Glutamatergic neuron (in vitro differentiated cells): ENCODE measurements around the gene CETN1. TPM values are rescaled to one million over a fixed set of nuclear protein-coding genes. Genes with fewer than 3 reads are reported as not detected.

Experiments
- DNase-seq: peaks from one replicate; pipeline ENCODE4 v3.0.0; 2022
- H3K27ac Mint-ChIP-seq: one replicate; pipeline ENCODE4 v1.8.0; 2020; ENCODE audit warnings: mild to moderate bottlenecking, mixed read lengths, inconsistent platforms; ENCODE audit not compliant: unreplicated experiment
- H3K27me3 Mint-ChIP-seq: one replicate; pipeline ENCODE4 v1.8.0; 2020; ENCODE audit warnings: mild to moderate bottlenecking, moderate library complexity, mixed read lengths, inconsistent platforms; ENCODE audit not compliant: unreplicated experiment
- H3K36me3 Mint-ChIP-seq: one replicate; pipeline ENCODE4 v1.8.0; 2020; ENCODE audit warnings: mild to moderate bottlenecking, mixed read lengths, inconsistent platforms; ENCODE audit not compliant: unreplicated experiment
- H3K4me1 Mint-ChIP-seq: one replicate; pipeline ENCODE4 v1.8.0; 2020; ENCODE audit warnings: mild to moderate bottlenecking, low read depth, mixed read lengths, inconsistent platforms; ENCODE audit not compliant: unreplicated experiment
- H3K4me3 Mint-ChIP-seq: one replicate; pipeline ENCODE4 v1.8.0; 2020; ENCODE audit warnings: mild to moderate bottlenecking, mixed read lengths, inconsistent platforms; ENCODE audit not compliant: unreplicated experiment
- H3K9me3 Mint-ChIP-seq: one replicate; pipeline ENCODE4 v1.8.0; 2020; ENCODE audit warnings: mild to moderate bottlenecking, moderate library complexity, mixed read lengths, inconsistent platforms; ENCODE audit not compliant: unreplicated experiment
- total RNA-seq: library from RNA; stranded (reverse); fragmentation: NEBNext Ultra II Directional; extraction: Animal tissue kit (Norgen Biotek cat#: 25700); gene quantifications from one replicate; pipeline ENCODE4 v1.2.1, GENCODE V29; 2021; ENCODE audit not compliant: unreplicated experiment
- TF ChIP-seq, protein P1 (sequence below): fragments of 200-600 bp; sonication (generic); IDR thresholded peaks from one replicate; pipeline ENCODE4 v1.5.0; 2021; ENCODE audit not compliant: partially characterized antibody, unreplicated experiment

CETN1 gene
- total RNA-seq, 1 donor from 2014 or later, result not detected

DNA sequence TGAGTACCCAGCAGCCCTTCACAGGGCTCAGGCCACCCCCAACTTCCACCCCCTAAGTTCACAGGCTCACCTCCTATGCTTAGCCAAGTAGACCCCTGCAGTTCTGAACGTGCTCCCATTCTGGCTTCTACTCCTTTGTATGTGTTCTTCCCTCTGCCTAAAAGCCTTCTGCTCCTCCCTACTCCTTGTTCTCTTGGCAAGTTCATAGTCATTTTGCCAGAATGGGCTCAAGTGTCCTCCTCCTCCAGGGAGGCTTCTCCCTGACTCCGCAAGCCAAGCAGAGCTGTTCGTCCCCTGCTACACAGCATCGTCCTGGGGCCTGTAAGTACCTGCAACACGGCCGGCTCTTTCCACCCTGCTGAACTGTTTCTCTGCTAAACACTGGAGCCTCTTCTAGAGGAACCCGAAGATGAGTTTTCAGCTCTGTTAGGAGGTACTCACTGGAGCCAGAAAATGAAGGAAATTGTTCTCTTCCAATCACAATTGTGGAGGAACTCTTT lies 14.6 kb upstream of the CETN1 start:
- DNase-seq, result no peak
- Mint-ChIP-seq H3K27me3 (peaks cover 2% of the 10 kb centered on the region), H3K36me3 (no peaks in the 10 kb centered on the region), H3K4me3 (no peak overlapping the region), H3K27ac (no peak overlapping the region), H3K9me3 (peaks cover 4% of the 10 kb centered on the region), H3K4me1 (no peaks in the 10 kb centered on the region)
- TF ChIP-seq, protein P1, sequence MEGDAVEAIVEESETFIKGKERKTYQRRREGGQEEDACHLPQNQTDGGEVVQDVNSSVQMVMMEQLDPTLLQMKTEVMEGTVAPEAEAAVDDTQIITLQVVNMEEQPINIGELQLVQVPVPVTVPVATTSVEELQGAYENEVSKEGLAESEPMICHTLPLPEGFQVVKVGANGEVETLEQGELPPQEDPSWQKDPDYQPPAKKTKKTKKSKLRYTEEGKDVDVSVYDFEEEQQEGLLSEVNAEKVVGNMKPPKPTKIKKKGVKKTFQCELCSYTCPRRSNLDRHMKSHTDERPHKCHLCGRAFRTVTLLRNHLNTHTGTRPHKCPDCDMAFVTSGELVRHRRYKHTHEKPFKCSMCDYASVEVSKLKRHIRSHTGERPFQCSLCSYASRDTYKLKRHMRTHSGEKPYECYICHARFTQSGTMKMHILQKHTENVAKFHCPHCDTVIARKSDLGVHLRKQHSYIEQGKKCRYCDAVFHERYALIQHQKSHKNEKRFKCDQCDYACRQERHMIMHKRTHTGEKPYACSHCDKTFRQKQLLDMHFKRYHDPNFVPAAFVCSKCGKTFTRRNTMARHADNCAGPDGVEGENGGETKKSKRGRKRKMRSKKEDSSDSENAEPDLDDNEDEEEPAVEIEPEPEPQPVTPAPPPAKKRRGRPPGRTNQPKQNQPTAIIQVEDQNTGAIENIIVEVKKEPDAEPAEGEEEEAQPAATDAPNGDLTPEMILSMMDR, result no peak

DNA sequence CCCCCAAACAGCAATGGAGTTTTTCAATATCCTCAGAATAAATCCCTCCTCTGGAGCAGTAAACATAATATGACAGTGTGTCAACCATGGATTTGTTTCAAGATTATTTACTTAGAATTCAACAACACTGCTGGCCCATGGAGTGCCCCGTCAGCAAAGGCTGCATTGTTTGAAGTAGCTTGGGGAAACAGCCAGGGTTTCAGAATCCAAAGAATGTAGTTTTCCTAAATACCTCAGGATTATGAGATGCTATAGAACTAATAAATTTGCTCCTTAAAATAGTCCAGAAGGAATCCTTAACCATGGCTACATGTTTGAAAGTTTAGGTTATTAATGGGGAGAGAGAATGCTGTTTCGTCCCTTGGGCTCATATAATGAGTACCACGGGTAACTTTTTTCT lies 13.1 kb upstream of the CETN1 start:
- H3K27me3 Mint-ChIP-seq, result peaks cover 2% of the 10 kb centered on the region
- TF ChIP-seq, protein P1, result no peak
- H3K4me3 Mint-ChIP-seq, result no peak overlapping the region
- H3K4me1 Mint-ChIP-seq, result no peaks in the 10 kb centered on the region
- no peak for DNase-seq
- H3K36me3 Mint-ChIP-seq, result no peaks in the 10 kb centered on the region
- no peak overlapping the region for H3K27ac Mint-ChIP-seq
- H3K9me3 Mint-ChIP-seq, result peaks cover 4% of the 10 kb centered on the region

DNA sequence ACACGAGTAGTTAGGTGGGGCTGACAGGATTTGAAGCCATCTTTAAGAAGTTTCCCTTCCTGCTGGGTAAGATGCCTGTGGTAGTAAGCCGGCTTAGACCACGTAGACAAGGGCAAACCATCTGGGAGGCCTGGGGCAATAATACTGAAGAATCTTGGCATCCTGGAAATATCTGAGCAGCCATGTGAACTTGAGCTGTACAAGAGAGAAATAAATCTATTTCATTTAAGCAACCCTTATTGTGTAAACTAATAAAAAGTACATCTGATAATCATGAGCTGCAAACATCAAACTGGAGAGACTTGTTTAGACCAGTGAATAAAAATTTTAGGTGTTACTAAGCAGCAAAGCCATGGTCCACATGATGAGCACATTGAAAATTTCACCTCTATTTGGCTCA lies 11.4 kb upstream of the CETN1 start:
- H3K4me3 Mint-ChIP-seq, result no peak overlapping the region

DNA sequence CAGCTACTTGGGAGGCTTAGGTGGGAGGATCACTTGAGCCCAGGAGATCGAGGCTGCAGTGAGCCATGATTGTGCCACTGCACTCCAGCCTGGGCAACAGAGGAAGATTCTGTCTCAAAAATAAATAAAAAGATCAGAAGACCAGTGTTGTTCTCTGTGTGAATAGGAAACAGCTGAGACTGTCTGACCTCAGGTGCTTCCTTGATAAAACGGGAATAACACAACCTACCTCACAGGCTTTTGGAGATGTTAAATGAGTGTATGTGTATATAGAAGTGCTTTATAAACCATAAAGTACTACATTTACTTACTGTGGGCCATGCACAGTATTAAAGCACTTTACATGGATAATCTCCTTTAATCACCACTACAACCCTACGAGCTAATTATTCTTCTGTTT lies 9.9 kb upstream of the CETN1 start:
- peaks cover 2% of the 10 kb centered on the region for H3K27me3 Mint-ChIP-seq
- no peaks in the 10 kb centered on the region for H3K36me3 Mint-ChIP-seq
- H3K4me1 Mint-ChIP-seq, result no peaks in the 10 kb centered on the region
- H3K4me3 Mint-ChIP-seq, result no peak overlapping the region
- H3K27ac Mint-ChIP-seq, result no peak overlapping the region
- TF ChIP-seq, protein P1, result no peak
- DNase-seq, result no peak
- H3K9me3 Mint-ChIP-seq, result no peaks in the 10 kb centered on the region

More for the DNA sequence above, 11.4 kb upstream of the CETN1 start:
- Mint-ChIP-seq H3K27me3 (peaks cover 2% of the 10 kb centered on the region), H3K36me3 (no peaks in the 10 kb centered on the region), H3K9me3 (peaks cover 4% of the 10 kb centered on the region), H3K4me1 (no peaks in the 10 kb centered on the region), H3K27ac (no peak overlapping the region)
- DNase-seq, result no peak
- TF ChIP-seq, protein P1, result no peak

DNA sequence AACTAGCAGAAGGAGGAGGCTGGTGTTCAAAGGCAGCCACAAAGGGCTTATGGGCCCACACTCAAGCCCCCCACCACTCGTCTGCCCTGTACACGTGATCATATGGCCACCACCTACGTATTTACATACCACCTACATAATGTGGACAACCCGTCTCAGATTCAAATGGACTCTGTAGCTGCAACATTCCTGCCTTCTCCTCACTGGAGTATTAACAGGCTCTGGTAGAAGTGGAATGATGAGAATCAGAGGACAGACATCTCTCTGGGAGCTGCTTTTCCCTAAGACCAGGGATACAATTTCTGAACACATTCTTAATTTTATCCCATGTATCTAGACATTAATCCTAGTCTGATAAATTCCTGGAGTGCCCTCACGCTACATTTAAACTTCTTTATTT lies 9.5 kb upstream of the CETN1 start:
- no peak overlapping the region for H3K4me3 Mint-ChIP-seq
- no peaks in the 10 kb centered on the region for H3K9me3 Mint-ChIP-seq
- TF ChIP-seq, protein P1, result no peak
- H3K27me3 Mint-ChIP-seq, result peaks cover 2% of the 10 kb centered on the region
- no peak overlapping the region for H3K27ac Mint-ChIP-seq
- H3K36me3 Mint-ChIP-seq, result no peaks in the 10 kb centered on the region
- no peak for DNase-seq
- no peaks in the 10 kb centered on the region for H3K4me1 Mint-ChIP-seq
